PFSK-1 (cell line): ENCODE measurements around the gene EHMT2.

ENCODE experiments used
- FOXP2 ChIP-seq: optimal IDR thresholded peaks from 2 replicates; pipeline ENCODE3; 2011; ENCODE audit warnings: borderline replicate concordance, control low read depth, inconsistent platforms; ENCODE audit not compliant: insufficient read depth; ENCODE audit errors: extremely low read length, extremely low read depth
- POLR2AphosphoS5 ChIP-seq: IDR thresholded peaks from 2 replicates; pipeline ENCODE4 v1.6.1; 2012; ENCODE audit warnings: low read depth, mild to moderate bottlenecking, control low read depth, low read length, moderate library complexity
- REST ChIP-seq, 2 experiments: IDR thresholded peaks; 2 replicates each; pipeline versions ENCODE4 v1.6.1 to v1.8.0; 2011 to 2012; ENCODE audit warnings: low read depth in 2 of 2, low read length in 2 of 2, control low read depth in 1 of 2, inconsistent platforms in 1 of 2, mild to moderate bottlenecking in 1 of 2, moderate library complexity in 1 of 2; ENCODE audit not compliant: insufficient read depth in 1 of 2
- SIN3A ChIP-seq: IDR thresholded peaks from 2 replicates; pipeline ENCODE4 v1.6.1; 2012; ENCODE audit warnings: mild to moderate bottlenecking, low read length, moderate library complexity, borderline replicate concordance; ENCODE audit not compliant: insufficient read depth
- TAF1 ChIP-seq: IDR thresholded peaks from 2 replicates; pipeline ENCODE4 v1.6.1; 2012; ENCODE audit warnings: low read length, control low read depth, borderline replicate concordance; ENCODE audit not compliant: insufficient read depth

Gene EHMT2

GRCh38 chr6:31836474-31837368, 60.8 kb downstream of the EHMT2 start:
- no peak for TF ChIP-seq TAF1
- no peak for TF ChIP-seq REST (IDR thresholded peaks at IDR 0.05; ENCODE audit: insufficient read depth in 1 of 2, low read depth in 2 of 2, low read length in 2 of 2)
- no peak for TF ChIP-seq SIN3A
- no peak for TF ChIP-seq POLR2AphosphoS5
- TF ChIP-seq FOXP2, result no peak

GRCh38 chr6:31836047-31836473, 61.4 kb downstream of the EHMT2 start:
- TF ChIP-seq POLR2AphosphoS5 (no peak), SIN3A (no peak), TAF1 (no peak), REST (IDR thresholded peaks at IDR 0.05; ENCODE audit: insufficient read depth in 1 of 2, low read depth in 2 of 2, low read length in 2 of 2) (no peak), FOXP2 (no peak)

- TF ChIP-seq REST (IDR thresholded peaks at IDR 0.05; ENCODE audit: insufficient read depth in 1 of 2, low read depth in 2 of 2, low read length in 2 of 2), result peak; percentile 25 to 63; a peak in 2 of 4 replicates
- peak; percentile 100 for TF ChIP-seq POLR2AphosphoS5
- TF ChIP-seq SIN3A, result peak; percentile 70; the same call in 1 of the 2 replicates
- peak; percentile 96 for TF ChIP-seq TAF1
- no peak for TF ChIP-seq FOXP2
Observed at GRCh38 chr6:31834367-31835250, 62.9 kb downstream of the EHMT2 start.

- TF ChIP-seq REST (IDR thresholded peaks at IDR 0.05; ENCODE audit: insufficient read depth in 1 of 2, low read depth in 2 of 2, low read length in 2 of 2) (no peak), POLR2AphosphoS5 (no peak), SIN3A (no peak), FOXP2 (no peak), TAF1 (no peak)
Observed at GRCh38 chr6:31831350-31832215, 65.9 kb downstream of the EHMT2 start.
